Measurements from ENCODE around the gene ANP32B. TPM values are rescaled to one million over a fixed set of nuclear protein-coding genes. Genes with fewer than 3 reads are reported as not detected.
"Not testable (repeated sequence)": the region's sequence is repeated elsewhere in the genome, so short reads cannot be mapped to it uniquely, and the experiment has no call there.

Gene ANP32B
- polyA plus RNA-seq, 1 of the 3 experiments (the other 2 are of a cell fraction): 28.4 TPM

DNA sequence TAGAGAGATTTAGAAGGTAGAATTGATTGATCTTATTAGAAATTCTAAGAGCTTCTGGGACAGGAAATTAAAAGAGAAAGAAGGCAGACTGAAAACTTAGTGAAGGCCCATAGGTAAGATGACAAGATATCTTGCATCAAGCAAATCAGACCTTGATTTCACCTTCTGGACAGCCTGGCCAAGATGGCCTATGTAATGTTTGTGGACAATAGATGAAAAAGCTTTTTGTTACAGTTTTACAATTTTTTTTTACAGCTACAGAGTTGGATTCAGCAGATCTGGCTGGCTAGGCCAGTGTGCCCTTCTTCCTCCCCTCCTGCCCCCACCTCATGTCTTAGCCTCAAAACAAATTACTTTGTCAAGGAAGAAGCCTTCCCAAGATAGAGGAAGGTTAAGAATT lies 23.6 kb upstream of the ANP32B start:
- no peak overlapping the region for H3K9ac ChIP-seq
- H3K27me3 ChIP-seq (ENCODE audit: insufficient read depth): no peaks in the 10 kb centered on the region
- H3K4me2 ChIP-seq: no peak overlapping the region
- no peaks in the 10 kb centered on the region for H3K4me1 ChIP-seq (ENCODE audit: control insufficient read depth in 1 of 2, insufficient read depth in 2 of 2, low read depth in 1 of 2, low read length in 1 of 2)
- no peak overlapping the region for H3K27ac ChIP-seq (ENCODE audit: low read depth in 2 of 2, low read length in 1 of 2)
- CTCF ChIA-PET: interaction anchor here (1.9 to 2.7 kb wide), 2 partner anchors 12 to 36 kb away, joined by 5 to 20 read pairs; partner anchors contain the start of gene TRMO
- H3K4me3 ChIP-seq (ENCODE audit: low read depth in 2 of 2, low read length in 1 of 2): no peak overlapping the region
- H3K9me3 ChIP-seq: no peaks in the 10 kb centered on the region
- no peaks in the 10 kb centered on the region for H3F3A ChIP-seq (replicated peaks; ENCODE audit: insufficient read depth)
- H3K36me3 ChIP-seq (replicated peaks in 1 of 2; ENCODE audit: control insufficient read depth in 1 of 2, insufficient read depth in 2 of 2, low read length in 1 of 2): no peaks in the 10 kb centered on the region
- no peak overlapping the region for H2AFZ ChIP-seq (ENCODE audit: low read depth)
- H3K79me2 ChIP-seq (ENCODE audit: insufficient read depth): no peaks in the 10 kb centered on the region
- H3K9me2 ChIP-seq: no peaks in the 10 kb centered on the region
- POLR2A ChIA-PET: no interaction called here
- no peak for TF ChIP-seq RCOR1 (IDR thresholded peaks at IDR 0.05; ENCODE audit: low read length)
- TF ChIP-seq GABPA (IDR thresholded peaks at IDR 0.05; ENCODE audit: low read depth): no peak
- TF ChIP-seq, protein P1, sequence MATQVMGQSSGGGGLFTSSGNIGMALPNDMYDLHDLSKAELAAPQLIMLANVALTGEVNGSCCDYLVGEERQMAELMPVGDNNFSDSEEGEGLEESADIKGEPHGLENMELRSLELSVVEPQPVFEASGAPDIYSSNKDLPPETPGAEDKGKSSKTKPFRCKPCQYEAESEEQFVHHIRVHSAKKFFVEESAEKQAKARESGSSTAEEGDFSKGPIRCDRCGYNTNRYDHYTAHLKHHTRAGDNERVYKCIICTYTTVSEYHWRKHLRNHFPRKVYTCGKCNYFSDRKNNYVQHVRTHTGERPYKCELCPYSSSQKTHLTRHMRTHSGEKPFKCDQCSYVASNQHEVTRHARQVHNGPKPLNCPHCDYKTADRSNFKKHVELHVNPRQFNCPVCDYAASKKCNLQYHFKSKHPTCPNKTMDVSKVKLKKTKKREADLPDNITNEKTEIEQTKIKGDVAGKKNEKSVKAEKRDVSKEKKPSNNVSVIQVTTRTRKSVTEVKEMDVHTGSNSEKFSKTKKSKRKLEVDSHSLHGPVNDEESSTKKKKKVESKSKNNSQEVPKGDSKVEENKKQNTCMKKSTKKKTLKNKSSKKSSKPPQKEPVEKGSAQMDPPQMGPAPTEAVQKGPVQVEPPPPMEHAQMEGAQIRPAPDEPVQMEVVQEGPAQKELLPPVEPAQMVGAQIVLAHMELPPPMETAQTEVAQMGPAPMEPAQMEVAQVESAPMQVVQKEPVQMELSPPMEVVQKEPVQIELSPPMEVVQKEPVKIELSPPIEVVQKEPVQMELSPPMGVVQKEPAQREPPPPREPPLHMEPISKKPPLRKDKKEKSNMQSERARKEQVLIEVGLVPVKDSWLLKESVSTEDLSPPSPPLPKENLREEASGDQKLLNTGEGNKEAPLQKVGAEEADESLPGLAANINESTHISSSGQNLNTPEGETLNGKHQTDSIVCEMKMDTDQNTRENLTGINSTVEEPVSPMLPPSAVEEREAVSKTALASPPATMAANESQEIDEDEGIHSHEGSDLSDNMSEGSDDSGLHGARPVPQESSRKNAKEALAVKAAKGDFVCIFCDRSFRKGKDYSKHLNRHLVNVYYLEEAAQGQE (IDR thresholded peaks at IDR 0.05; ENCODE audit: low read depth, low read length): no peak
- TF ChIP-seq, protein P2, sequence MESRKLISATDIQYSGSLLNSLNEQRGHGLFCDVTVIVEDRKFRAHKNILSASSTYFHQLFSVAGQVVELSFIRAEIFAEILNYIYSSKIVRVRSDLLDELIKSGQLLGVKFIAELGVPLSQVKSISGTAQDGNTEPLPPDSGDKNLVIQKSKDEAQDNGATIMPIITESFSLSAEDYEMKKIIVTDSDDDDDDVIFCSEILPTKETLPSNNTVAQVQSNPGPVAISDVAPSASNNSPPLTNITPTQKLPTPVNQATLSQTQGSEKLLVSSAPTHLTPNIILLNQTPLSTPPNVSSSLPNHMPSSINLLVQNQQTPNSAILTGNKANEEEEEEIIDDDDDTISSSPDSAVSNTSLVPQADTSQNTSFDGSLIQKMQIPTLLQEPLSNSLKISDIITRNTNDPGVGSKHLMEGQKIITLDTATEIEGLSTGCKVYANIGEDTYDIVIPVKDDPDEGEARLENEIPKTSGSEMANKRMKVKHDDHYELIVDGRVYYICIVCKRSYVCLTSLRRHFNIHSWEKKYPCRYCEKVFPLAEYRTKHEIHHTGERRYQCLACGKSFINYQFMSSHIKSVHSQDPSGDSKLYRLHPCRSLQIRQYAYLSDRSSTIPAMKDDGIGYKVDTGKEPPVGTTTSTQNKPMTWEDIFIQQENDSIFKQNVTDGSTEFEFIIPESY (IDR thresholded peaks at IDR 0.05; ENCODE audit: borderline replicate concordance, low read depth): no peak
- no peak for TF ChIP-seq SIN3A (IDR thresholded peaks at IDR 0.05; ENCODE audit: borderline replicate concordance, low read depth, low read length)
- no peak for TF ChIP-seq MEF2A (IDR thresholded peaks at IDR 0.05; ENCODE audit: borderline replicate concordance, low read depth)
- TF ChIP-seq, protein P3, sequence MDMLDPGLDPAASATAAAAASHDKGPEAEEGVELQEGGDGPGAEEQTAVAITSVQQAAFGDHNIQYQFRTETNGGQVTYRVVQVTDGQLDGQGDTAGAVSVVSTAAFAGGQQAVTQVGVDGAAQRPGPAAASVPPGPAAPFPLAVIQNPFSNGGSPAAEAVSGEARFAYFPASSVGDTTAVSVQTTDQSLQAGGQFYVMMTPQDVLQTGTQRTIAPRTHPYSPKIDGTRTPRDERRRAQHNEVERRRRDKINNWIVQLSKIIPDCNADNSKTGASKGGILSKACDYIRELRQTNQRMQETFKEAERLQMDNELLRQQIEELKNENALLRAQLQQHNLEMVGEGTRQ (IDR thresholded peaks at IDR 0.05; ENCODE audit: borderline replicate concordance, low read depth, low read length): no peak
- TF ChIP-seq YY1 (IDR thresholded peaks at IDR 0.05; ENCODE audit: low read depth): no peak
- TF ChIP-seq NFIC (IDR thresholded peaks at IDR 0.05; ENCODE audit: borderline replicate concordance): no peak
- TF ChIP-seq JUND (IDR thresholded peaks at IDR 0.05): no peak
- no peak for TF ChIP-seq EZH2phosphoT487 (IDR thresholded peaks at IDR 0.05; ENCODE audit: borderline replicate concordance, low read depth)
- TF ChIP-seq, protein P4, sequence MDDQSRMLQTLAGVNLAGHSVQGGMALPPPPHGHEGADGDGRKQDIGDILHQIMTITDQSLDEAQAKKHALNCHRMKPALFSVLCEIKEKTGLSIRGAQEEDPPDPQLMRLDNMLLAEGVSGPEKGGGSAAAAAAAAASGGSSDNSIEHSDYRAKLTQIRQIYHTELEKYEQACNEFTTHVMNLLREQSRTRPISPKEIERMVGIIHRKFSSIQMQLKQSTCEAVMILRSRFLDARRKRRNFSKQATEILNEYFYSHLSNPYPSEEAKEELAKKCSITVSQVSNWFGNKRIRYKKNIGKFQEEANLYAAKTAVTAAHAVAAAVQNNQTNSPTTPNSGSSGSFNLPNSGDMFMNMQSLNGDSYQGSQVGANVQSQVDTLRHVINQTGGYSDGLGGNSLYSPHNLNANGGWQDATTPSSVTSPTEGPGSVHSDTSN (IDR thresholded peaks at IDR 0.05): no peak
- no peaks in the 10 kb centered on the region for H4K20me1 ChIP-seq (ENCODE audit: insufficient read depth)
- no peak for DNase-seq

DNA sequence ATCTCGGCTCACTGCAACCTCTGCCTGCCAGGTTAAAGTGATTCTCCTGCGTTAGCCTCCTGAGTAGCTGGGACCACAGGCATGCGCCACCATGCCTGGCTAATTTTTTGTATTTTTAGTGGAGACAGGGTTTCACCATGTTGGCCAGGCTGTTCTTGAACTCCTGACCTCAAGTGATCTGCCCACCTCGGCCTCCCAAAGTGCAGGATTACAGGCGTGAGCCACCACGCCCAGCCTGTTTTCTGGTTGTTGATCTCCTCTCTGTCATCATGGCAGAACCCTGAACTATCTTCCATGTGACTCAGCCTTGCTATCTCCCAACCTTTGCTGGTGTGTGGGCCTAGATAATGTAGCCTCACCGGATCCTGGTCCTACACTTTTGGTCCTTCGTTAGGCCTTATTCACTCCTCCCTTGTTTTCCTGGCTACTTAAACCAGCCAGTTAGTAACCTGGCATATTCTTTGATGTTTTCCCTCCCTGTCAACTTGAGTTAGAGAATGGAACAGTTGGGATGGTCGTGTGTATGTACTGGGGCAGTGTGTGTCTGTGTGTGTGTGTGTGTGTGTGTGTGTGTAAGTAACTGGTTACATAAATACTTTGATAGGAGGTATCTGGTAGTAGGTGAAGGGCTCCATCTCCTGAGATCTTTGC lies 22.3 kb upstream of the ANP32B start:
- H3K27me3 ChIP-seq (ENCODE audit: insufficient read depth); DNase-seq; H3K36me3 ChIP-seq (replicated peaks in 1 of 2; ENCODE audit: control insufficient read depth in 1 of 2, insufficient read depth in 2 of 2, low read length in 1 of 2); H3F3A ChIP-seq (replicated peaks; ENCODE audit: insufficient read depth); H3K4me1 ChIP-seq (ENCODE audit: control insufficient read depth in 1 of 2, insufficient read depth in 2 of 2, low read depth in 1 of 2, low read length in 1 of 2); H4K20me1 ChIP-seq (ENCODE audit: insufficient read depth); H3K27ac ChIP-seq (ENCODE audit: low read depth in 2 of 2, low read length in 1 of 2); H3K79me2 ChIP-seq (ENCODE audit: insufficient read depth); H2AFZ ChIP-seq (ENCODE audit: low read depth); H3K9me2 ChIP-seq; H3K4me3 ChIP-seq (ENCODE audit: low read depth in 2 of 2, low read length in 1 of 2); H3K9me3 ChIP-seq; H3K9ac ChIP-seq; H3K4me2 ChIP-seq; POLR2A ChIA-PET: not testable (repeated sequence)
- WGBS (ENCODE audit: low lambda C conversion rate): 74% methylated on average over 8 of the region's 9 CpGs
- CTCF ChIA-PET: interaction anchor here (1.9 to 2.7 kb wide), 2 partner anchors 11 to 37 kb away, joined by 5 to 20 read pairs; partner anchors contain the start of gene TRMO

Measured in SK-N-SH (cell line).